Measurements from ENCODE around the gene FAM229A. TPM values are rescaled to one million over a fixed set of nuclear protein-coding genes. Genes with fewer than 3 reads are reported as not detected.

Gene FAM229A
- total and polyA plus RNA-seq, 9 of the 15 experiments (the other 6 are each of a cell fraction or from before 2014, with no cell fraction given) = 0.04 to 21.6 (median 7.4) TPM

DNA sequence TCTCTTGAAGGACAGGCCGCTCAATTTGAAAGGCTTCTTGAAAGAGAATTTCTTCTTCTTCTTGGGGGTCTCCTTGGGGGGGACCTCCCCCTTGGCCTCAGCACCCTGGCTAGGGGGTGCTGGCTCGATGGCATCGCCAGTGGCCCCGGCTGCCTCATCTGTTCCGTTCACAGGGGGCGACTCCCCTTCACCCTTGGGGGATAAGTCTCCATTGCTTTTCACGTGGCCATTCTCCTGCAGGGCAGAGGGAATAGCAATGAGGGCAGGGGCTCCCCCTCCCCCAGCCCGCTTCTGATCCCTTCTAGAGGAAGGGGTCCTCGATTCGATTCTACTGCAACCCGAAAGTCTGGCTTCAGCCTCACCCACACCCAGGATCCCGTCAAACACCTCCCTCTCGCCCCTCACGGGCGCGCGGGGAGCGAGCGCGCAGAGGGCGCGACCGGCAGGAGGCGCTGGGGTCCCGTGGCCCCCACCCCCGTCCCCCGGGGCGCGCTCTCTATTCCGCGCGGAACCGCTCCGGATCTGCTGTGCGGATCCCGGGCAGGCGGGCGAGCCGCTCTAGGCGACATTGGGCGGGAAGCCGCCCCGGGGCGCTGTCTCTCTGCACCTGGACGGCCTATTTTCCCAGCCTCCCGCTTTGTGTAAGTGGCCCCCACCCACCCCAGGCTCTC, 27.3 kb downstream of the FAM229A start (continued):
- TF ChIP-seq FOXK1 (CRISPR knock-in tag; IDR thresholded peaks at IDR 0.05; ENCODE audit: borderline replicate concordance) (0 out of 2 replicates have a peak, but pooled peaks have one; percentile 53), FOSL1 (tag; conservative IDR thresholded peaks at IDR 0.05) (no peak), XRCC3 (IDR thresholded peaks at IDR 0.05) (no peak), FOXA1 (IDR thresholded peaks at IDR 0.05; ENCODE audit: borderline replicate concordance) (no peak), ZEB2 (IDR thresholded peaks at IDR 0.05) (no peak), NFE2L1 (tag; IDR thresholded peaks at IDR 0.05; ENCODE audit: borderline replicate concordance, low read depth) (no peak), ZKSCAN8 (CRISPR knock-in tag; IDR thresholded peaks at IDR 0.05) (no peak), CBX8 (IDR thresholded peaks at IDR 0.05; ENCODE audit: borderline replicate concordance, extremely low read depth, low read depth, low read length, poor library complexity, severe bottlenecking) (no peak), TCF7 (IDR thresholded peaks at IDR 0.05; ENCODE audit: borderline replicate concordance) (no peak), CBFA2T3 (IDR thresholded peaks at IDR 0.05) (no peak), KDM1A (IDR thresholded peaks at IDR 0.05) (no peak), ZNF232 (CRISPR knock-in tag; IDR thresholded peaks at IDR 0.05) (0 out of 2 replicates have a peak, but pooled peaks have one; percentile 76), BRD4 (IDR thresholded peaks at IDR 0.05) (no peak), ZBTB7A (IDR thresholded peaks at IDR 0.05; ENCODE audit: borderline replicate concordance, control insufficient read depth, low read depth, low read length) (peak; percentile 95), RBM25 (IDR thresholded peaks at IDR 0.05; ENCODE audit: low read depth, low read length, severe bottlenecking) (no peak), MAZ (CRISPR knock-in tag; conservative IDR thresholded peaks at IDR 0.05 in 1 of 2, IDR thresholded peaks at IDR 0.05 in 1 of 2) (peak; percentile 98 to 99), NR2F6 (CRISPR knock-in tag; IDR thresholded peaks at IDR 0.05) (no peak), TAF15 (IDR thresholded peaks at IDR 0.05; ENCODE audit: low read depth, low read length) (peak; percentile 9; the same call in 1 of the 2 replicates), NCOR1 (IDR thresholded peaks at IDR 0.05) (no peak), CHD1 (IDR thresholded peaks at IDR 0.05; ENCODE audit: low read length) (peak; percentile 34), ZBED1 (IDR thresholded peaks at IDR 0.05) (no peak), ZZZ3 (IDR thresholded peaks at IDR 0.05) (no peak), ZNF282 (CRISPR knock-in tag; IDR thresholded peaks at IDR 0.05) (no peak), SPI1 (IDR thresholded peaks at IDR 0.05; ENCODE audit: borderline replicate concordance, low read depth, low read length) (no peak), POLR2A (conservative IDR thresholded peaks at IDR 0.05) (0 out of 2 replicates have a peak, but pooled peaks have one; percentile 2), YBX1 (IDR thresholded peaks at IDR 0.05) (no peak), MCM7 (IDR thresholded peaks at IDR 0.05) (no peak), GABPB2 (CRISPR knock-in tag; conservative IDR thresholded peaks at IDR 0.05) (no peak), ZNF140 (CRISPR knock-in tag; IDR thresholded peaks at IDR 0.05) (no peak), CAMTA2 (CRISPR knock-in tag; conservative IDR thresholded peaks at IDR 0.05) (no peak), PYGO2 (tag; IDR thresholded peaks at IDR 0.05) (no peak), RFX1 (IDR thresholded peaks at IDR 0.05) (no peak)
- TF ChIP-seq, protein P1, sequence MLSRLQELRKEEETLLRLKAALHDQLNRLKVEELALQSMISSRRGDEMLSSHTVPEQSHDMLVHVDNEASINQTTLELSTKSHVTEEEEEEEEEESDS (CRISPR knock-in tag; IDR thresholded peaks at IDR 0.05) = no peak
- TF ChIP-seq, protein P2, sequence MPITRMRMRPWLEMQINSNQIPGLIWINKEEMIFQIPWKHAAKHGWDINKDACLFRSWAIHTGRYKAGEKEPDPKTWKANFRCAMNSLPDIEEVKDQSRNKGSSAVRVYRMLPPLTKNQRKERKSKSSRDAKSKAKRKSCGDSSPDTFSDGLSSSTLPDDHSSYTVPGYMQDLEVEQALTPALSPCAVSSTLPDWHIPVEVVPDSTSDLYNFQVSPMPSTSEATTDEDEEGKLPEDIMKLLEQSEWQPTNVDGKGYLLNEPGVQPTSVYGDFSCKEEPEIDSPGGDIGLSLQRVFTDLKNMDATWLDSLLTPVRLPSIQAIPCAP (CRISPR knock-in tag; IDR thresholded peaks at IDR 0.05; ENCODE audit: borderline replicate concordance) = peak; percentile 71; the same call in 1 of the 2 replicates

Data from K562 (cell line).